GM21390 (cell line): ENCODE measurements around the gene DNAH17.

Experiments used
- ATAC-seq: cut with Tn5 transposase; IDR thresholded peaks from one replicate; pipeline ENCODE4 v1.9.1; 2021; ENCODE audit not compliant: unreplicated experiment

Gene DNAH17

GRCh38 chr17:78433780-78434335 is 143.3 kb downstream of the DNAH17 start:
- no peak for ATAC-seq

GRCh38 chr17:78433013-78433727 is 144.0 kb downstream of the DNAH17 start:
- ATAC-seq: no peak

- ATAC-seq: no peak
Observed at GRCh38 chr17:78432226-78433012, 144.8 kb downstream of the DNAH17 start.

GRCh38 chr17:78431692-78431958 is 145.6 kb downstream of the DNAH17 start:
- ATAC-seq: no peak

GRCh38 chr17:78430892-78431691 is 146.1 kb downstream of the DNAH17 start:
- ATAC-seq: no peak

- no peak for ATAC-seq
Observed at GRCh38 chr17:78429618-78429995, 147.6 kb downstream of the DNAH17 start.

GRCh38 chr17:78428836-78429617 is 148.2 kb downstream of the DNAH17 start:
- no peak for ATAC-seq

- no peak for ATAC-seq
Observed at GRCh38 chr17:78428025-78428575, 149.1 kb downstream of the DNAH17 start.

- no peak for ATAC-seq
Observed at GRCh38 chr17:78427140-78427539, 150.1 kb downstream of the DNAH17 start.

GRCh38 chr17:78426293-78426879 is 150.8 kb downstream of the DNAH17 start:
- ATAC-seq: no peak

- no peak for ATAC-seq
Observed at GRCh38 chr17:78425429-78425828, 151.8 kb downstream of the DNAH17 start.

- ATAC-seq: no peak
Observed at GRCh38 chr17:78423961-78424675, 153.1 kb downstream of the DNAH17 start.

GRCh38 chr17:78422872-78423588 is 154.2 kb downstream of the DNAH17 start:
- ATAC-seq: no peak

GRCh38 chr17:78422267-78422605 is 155.0 kb downstream of the DNAH17 start:
- ATAC-seq: no peak

GRCh38 chr17:78421534-78422266 is 155.5 kb downstream of the DNAH17 start:
- ATAC-seq: no peak

GRCh38 chr17:78421084-78421533 is 156.1 kb downstream of the DNAH17 start:
- ATAC-seq: no peak

- ATAC-seq: no peak
Observed at GRCh38 chr17:78419970-78420815, 157.0 kb downstream of the DNAH17 start.
